Measurements from ENCODE around the gene CDH2.

CDH2 gene

DNA sequence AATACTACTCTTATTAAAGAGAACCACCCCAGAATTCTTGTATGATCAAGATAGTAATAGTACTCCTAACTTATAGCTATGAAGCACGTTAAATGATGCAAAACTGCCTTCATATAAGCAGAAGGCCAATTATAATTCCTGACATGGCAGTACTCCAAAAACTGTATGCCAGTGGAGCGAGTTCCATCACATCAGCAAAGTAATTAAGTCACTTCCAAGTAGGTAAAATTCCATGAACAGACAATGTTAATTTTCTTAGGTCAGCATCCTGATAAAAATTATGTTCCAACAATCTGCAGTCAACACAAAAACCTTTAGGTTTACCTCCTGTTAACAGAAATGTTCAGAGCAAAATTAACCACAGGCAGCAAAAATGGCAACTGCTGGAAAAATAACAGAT, 136.7 kb downstream of the CDH2 start:
- no peak for DNase-seq

DNA sequence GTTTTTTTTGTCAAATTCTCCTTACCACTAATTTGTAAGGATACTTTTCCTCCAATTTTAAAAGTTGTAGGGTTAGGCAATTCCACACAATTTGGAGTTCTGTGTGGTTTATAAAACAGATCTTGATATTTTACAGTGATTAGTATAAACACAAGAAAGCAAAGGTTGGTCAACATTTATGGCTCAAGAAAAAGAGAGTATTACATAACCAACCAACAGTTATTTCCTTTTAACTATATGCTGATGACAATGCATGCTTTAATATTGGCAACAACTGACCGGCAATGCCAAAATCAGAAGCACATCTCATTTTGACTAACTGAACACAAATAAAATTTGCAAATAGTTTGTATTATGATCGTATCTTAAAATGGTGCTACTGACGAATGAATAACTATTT, 137.2 kb downstream of the CDH2 start:
- DNase-seq = no peak

DNA sequence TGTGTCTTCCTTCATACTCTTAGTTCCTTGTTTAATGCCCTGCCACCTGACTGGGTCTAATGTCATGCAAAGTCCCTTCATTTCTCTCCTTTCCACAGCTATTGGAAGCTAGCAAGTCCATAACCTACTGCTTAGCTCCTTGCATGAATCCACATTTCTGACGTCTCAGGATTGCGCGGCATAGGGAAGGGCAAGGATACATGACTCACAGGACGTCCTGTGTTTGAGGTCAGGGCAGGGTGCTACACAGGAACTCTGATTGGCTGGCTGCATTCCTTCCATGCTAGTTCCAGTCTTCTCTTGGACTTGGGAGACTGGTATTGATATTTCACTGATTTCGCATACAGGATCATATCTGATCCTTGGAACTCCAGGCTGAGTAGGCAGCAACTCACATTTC, 137.9 kb downstream of the CDH2 start:
- DNase-seq = no peak

DNA sequence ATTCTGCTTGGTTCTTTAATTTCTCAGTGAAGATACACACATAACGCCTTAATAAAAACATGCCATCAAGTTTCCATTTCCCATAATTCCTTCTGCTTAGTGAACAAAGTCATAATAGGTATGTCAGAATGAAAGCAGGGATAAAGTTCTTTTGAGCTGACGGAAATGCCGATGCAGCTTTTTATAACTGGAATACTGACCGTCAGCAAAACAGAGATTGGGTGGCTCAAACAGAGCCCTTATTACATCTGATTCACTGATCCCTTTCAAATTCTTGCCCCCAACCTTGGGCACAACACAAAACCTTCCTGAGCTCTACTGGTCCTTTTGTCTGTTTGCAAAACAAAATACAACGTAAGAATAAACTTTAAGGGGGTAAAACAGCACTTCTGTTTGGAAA, 140.4 kb downstream of the CDH2 start:
- DNase-seq = no peak

DNA sequence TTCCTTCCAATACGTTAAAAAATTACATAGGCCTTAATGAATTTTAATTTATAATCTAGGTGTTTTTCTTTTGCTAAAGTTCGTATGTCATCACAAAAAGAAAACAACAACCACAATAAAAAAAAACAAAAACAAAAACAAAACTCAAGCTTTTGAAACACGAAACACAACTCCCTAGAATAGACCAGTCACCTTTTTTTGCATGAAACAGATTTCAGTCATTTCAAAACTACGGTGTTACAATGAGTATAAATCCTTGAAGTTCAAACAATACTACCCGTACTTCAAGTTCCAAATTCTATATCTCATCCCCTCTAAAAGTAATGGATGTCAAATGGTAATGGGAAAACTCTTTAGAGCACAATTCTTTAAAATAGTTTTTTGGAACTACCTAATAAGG, 142.4 kb downstream of the CDH2 start:
- no peak for DNase-seq

DNA sequence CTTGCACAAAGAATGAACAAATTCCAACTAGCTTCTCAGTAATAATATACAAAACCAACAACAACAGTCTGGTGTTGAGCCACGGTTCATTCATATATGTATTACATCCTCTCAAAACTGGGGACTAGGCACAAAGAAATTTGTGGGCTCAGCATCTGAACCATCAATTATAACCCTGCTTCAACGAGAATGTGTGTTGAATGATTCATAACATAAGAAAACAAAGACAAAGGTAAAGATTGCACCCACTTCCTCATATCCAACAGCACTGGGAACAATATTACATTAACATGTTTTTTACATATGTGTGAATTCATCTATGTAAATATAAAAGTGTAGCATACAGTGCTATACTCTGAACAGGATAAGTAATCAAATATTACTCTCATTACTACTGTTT, 144.8 kb downstream of the CDH2 start:
- DNase-seq = no peak

DNA sequence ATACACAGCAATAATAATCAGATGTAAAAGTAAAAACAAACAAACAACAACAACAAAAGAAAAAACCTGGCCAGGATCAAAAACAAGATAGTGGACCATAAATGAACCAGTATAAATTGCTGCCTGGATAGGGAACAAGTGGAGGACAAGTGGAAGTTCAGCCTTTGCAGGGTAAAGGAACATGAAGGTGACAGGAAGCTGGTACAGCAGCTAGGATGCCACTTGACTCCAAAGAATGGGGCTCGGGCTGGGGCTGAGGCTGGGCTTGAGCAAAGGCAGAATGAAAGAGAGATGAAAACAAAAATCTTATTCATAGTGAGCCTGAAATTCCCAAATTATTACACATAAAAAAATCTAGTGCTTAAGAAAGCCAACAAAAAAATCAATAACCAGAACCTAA, 146.5 kb downstream of the CDH2 start:
- no peak for DNase-seq

DNA sequence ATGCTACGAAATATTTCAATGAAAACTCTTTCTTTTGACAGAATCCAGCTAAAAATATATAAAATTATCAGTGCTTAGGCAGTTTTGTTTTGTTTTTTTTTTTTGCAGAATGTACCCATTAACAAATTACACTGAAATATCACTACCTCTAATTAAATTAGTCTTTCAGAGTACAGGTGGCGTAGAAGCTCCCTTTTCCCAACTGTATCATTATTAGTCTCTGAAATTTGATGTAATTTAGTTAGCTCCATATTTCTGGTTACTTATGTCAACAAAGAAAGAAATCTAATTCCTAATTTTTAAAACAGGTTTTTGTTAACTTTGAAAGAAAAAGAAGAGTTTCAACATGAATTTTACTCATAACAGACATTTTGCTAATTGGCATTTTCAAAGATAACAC, 149.2 kb downstream of the CDH2 start:
- no peak for DNase-seq

DNA sequence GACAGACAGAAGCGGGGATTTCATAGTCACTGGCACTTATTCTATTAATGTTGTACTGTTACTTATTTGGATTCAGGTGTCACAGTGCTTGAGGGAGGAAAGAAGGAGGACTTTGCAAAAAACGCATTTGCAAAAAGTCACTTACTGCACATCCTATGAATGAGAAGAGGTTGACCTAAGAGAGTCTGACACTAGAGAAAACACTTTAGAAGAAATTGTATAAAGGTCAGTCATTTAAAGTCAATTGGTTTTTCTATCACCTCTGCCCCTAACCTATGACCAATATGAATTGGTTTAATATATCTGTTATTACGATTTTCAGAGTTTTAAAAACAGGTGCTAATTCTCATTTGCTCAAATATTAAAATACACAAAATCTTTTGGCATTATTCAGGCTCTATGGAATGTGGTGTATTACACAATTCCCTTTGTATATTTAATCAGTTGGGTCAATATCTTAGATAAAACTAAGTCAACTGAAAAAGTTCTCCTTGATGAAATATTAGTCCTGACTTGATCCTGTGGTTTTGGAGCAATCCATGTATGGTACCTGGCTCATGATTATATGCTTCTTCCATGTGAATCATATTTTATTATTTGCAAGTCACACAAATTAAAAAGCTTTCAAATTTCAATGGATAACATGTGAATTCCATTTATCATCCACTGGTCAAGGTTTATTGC, 157.4 kb downstream of the CDH2 start:
- DNase-seq = no peak

DNA sequence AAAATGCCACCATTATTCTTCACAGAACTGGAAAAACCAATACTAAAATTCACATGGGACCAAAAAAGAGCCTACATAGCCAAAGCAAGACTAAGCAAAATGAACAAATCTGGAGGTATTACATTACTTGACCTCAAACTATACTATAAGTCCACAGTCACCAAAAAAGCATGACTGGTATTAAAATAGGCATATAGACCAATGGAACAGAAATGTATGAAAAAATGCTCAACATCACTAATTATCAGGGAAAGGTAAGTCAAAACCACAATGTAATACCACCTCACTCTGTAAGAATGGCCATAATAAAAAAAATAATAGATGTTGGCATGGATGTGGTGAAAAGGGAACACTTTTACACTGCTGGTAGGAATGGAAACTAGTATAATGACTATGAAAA, 158.6 kb downstream of the CDH2 start:
- DNase-seq = no peak

DNA sequence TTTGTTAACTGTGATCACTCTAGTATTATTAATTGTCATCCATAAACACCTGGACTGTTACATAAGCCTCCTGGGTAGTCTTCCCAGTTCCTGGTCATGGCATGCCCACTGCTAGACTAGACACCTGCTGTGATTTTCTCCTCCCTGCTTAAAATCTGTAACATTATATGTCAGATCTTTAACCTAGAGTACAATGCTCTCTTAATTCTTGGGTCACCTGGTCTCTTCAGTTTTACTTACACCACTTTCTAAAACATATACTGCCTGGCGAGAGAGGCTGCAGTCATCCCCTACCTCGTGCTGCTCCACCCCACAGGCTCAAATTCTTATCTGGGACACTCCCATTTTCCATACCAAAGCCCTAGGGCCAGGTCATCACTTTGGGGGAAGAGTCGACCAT, 161.3 kb downstream of the CDH2 start:
- DNase-seq = no peak

DNA sequence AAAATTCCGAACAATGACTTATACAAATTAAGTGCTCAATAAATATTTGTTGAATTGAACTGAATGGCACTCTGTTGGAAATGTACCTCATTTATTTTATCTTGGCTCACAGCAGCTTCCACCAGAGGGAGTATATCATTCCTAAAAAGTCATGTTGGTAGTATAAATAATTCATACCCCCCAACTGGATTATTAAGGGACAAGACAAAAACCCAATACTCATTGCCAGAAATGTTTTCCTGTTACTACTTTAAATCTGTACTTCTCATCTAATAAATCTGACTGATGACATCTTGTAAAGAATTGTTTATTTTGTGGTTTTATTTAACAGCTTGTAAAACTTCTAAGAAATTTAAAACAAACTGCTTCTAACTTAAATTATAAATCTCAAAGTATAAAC, 163.9 kb downstream of the CDH2 start:
- no peak for DNase-seq

DNA sequence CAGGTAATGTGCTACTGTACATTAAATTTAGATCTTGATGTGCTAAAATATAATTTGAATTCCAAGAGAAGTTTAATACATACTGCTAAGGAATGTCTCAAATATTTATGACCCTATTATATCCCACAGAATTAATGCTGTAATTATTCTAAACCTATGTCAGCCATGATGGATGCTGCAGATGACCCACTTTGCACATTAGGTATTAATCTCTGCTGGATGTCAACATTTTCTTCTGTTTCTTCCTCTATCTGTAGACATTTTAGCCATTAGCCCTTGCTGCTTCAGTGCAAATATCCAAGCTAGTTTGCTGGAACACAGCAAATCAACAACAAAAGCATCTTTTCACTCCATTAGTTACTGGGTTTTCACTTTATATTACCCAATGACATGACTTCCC, 164.6 kb downstream of the CDH2 start:
- no peak for DNase-seq

DNA sequence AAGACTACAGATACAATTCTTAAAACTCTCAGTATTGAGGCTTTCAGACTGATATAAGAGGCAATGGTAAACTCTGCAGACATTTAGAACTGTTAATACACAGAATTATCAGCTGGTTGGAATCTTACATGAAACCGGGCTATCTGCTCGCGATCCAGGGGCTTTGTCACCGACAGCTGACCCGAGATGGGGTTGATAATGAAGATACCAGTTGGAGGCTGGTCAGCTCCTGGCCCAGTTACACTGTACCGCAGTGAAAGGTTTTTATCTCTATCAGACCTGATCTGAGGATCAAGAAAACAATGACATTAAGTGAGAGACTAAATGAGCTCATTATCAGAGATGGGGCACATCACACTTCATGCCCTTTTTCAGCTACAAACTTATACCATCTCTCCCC, 167.3 kb downstream of the CDH2 start:
- no peak for DNase-seq

DNA sequence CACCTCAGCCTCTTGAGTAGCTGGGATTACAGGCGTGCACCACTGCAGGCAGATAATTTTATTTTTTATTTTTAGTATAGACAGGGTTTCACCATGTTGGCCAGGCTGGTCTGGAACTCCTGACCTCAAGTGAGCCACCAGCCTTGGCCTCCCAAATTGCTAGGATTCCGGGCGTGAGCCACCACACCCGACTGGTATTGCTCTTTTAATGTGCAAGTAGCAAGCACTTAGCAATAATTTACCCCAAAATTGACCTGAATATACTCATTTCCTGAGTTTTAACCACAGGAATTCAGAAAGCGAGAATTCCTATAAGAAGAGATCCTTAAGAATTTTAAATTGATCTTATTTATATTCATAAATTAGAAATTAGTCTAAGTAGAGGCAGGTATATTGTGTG, 169.1 kb downstream of the CDH2 start:
- DNase-seq = no peak

DNA sequence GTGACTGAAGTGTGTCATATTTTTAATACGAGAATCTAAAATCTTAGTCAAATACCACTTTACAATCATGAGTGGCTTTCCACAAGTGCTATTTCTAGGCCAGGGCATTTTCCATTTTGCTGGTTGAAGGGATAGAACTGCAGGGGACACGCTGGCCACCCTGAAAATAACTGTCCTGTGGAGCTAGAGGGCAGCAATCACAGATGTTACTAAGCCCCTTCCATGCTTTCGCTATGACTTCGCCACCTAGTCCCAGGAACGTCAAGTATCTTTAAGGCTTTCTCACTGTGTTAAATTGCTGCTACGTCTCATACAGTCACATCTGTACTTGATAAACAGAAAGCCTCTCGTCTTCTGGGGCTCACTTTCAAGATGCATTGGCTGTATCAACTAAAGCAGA, 171.8 kb downstream of the CDH2 start:
- DNase-seq = no peak

DNA sequence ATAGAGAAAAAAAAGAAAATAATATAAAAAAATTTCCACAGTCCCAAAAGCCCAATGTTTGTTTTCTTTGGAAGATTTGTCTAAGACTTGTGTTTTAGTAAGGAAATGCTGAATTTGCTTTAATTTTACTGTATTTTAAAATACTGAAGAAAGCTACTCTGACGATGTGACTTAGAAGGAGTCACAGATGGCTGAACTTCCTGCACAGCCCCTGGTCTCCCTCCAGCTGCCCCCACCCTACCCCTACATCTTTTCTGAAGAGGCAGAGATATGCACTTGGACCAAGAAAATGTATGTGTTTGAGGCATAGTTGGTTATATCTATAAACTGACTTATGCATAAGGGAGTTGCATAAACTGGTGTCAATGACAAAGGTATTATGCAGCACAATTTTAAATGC, 172.3 kb downstream of the CDH2 start:
- no peak for DNase-seq

DNA sequence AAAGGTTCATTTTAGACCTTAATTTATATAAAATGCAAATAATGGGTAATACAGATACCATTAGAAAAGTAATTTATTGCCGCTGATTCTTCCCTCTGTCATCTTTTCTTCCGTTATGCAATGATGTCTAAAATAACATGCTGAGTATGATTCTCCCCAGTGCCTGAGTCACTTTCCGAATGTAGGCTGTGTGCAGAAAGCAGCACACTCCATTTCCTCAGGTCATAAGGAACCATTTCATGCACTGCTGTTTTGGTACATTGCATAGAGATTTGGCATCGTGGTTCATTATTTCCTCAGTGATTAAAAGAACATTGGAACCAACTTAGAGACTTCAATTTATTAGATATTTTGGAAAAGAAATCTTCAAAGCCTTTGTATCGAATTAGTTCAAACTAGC, 173.5 kb downstream of the CDH2 start:
- no peak for DNase-seq

DNA sequence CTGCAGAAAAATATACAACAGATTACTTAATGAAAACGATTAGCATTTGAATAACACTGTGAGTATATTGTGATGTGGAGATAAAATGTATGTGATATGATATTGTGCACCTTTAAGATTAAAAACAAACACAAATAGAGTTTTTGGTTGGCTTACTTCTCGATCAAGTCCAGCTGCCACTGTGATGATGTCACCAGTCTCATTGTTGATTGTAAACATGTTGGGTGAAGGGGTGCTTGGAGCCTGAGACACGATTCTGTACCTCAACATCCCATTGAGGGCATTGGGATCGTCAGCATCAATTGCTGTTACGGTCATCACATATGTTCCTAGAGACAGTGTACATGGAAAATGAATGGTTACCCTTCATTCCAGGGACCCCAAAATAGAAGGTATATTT, 174.1 kb downstream of the CDH2 start:
- DNase-seq = no peak

DNA sequence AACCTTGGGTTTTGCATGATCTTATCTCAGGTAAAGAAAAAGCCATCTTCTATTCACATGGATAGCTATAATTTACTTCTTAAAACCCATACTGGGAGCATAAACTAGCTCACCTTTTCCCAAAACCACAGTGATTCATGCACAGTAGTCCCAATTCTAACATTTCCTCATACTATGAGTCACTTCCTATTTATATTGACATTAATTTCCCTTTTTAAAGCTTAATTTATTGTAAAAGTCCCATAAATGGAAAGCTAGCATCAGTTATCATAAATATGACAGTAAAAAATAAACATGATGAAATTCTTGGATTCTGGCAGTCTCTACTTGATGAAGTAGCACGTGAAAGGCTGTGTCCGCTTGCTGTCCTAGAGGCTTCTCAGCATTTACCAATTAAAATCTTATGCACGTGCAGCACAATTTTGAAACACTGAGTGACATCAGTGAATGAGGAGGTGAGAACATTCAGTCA, 180.1 kb downstream of the CDH2 start:
- DNase-seq = no peak

DNA sequence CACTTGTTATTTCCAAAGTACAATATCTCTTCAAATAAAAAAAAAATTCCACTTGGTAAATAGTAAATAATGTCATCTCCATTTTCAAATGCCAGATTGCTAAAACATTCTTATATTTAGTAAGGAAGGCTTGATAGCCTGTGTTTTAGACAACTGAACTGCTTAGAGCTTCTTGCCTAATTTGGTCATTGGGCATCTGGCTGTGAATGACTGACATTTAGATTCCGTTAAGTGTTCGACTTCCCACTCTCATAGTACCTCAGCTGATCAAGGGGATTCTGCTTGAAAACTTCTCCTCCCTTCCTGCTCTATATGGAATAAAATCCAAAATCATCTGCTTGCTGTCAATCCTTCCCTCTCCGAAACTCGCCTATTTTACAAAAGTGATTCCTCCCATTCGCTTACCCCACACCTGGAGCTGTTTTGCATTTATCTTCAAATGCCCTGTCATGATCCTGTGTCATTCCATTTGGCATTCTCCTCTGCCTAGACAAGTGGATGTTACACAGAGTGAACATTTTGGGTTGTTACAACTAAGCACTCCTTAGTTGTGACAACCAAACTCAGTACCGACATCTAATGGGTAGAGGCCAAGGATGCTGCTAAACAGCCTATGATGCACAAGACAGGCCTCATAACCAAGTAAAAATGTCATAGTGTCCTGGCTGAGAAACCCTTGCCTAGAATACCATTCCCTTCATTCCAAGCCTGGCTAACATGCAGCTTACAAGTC, 181.0 kb downstream of the CDH2 start:
- DNase-seq = no peak

DNA sequence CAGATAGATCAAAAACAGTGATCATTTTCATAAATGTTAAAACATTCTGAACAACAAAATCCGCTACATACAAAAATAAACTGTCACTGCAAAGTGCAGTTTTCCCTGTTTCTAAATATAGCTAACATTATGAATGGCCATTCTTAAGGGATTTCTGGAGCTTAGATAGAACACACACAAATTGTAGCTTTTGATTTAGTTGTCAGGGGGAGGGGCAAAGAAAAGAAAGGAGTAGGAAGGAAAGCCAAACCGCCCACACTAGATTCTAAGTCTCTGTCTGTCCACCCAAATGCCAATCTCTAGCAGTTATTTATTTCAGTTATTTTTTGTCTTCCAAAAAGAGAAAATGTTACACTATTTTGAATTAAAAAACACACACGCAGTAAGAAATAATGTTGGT, 182.4 kb downstream of the CDH2 start:
- no peak for DNase-seq

DNA sequence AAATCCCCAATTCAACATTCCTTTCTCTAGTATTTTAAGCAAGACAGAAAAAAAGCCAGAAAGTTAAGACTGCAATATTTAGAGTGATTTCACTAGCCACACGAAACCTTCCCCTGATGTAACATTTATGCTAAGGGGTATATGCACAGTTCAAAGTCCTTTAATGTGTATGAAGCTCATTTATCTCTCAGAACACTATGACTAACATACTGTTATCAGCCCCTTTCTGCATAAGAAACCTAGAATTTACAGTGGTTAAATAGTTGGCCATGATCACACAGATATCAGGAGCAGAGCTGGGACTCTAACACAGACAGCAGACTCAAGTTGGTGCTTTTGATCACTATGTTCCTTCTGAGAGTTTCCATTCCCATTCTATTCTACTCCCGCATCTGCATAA, 185.5 kb downstream of the CDH2 start:
- DNase-seq = no peak

DNA sequence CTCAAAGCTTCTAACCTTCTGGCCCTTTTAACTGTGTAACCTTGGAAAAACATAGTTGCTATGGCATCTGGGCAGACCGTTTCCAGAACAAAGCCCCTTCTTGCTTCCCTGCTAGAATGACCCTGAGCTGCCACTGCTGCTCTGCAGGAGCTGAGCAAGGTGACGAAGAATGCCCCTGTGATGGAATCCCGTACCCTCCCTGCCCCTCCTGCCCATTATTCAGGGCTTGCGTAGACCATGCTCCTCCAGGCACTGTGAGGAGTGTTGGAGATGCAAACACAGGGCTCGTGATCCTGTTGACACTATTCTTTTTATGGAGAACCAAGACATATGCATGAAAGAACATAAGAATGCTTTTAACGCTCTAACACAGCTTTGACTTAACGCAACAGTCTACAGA, 191.1 kb downstream of the CDH2 start:
- no peak for DNase-seq

DNA sequence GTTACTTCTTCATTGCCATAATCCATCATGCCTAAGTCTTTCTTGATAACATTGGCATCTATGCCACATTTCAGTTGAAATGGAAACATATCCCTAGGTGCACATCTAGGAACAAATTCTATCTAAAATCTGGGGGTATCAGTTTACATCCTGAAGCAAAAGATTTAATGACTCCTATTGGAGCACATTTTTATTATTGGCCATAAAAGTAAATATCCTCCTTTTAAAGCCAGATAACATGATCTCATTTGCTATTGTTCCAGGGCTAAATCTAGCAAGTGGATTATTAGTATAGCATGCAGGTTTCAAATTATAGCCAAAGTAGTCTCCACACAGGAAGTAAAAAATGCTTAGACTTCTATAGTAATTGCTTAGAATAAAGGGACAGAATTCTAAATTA, 193.2 kb downstream of the CDH2 start:
- DNase-seq = no peak

All from right hindlimb (tissue), 1 donor.